Measurements from ENCODE around the gene PXDC1.

DNA sequence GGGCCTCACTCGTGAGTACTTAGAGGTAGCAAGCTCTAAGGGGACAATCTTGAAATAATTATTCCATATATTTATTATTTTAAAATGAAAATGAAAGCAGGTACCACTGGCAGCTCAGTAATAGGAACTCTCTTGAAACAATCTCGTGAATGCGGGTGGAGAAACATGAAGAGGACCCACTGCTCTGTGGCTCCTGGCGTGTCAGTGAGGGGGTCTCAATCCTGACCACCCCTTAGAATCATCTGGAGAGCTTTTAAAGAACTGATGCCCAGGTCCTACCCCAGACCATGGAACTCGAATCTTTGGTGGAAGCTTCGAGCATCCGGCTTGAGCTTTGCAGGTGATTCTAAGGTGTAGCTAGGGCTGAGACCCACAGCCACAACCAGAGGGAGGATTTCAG is 23.9 kb upstream of the PXDC1 start:
- TF ChIP-seq, protein P1, sequence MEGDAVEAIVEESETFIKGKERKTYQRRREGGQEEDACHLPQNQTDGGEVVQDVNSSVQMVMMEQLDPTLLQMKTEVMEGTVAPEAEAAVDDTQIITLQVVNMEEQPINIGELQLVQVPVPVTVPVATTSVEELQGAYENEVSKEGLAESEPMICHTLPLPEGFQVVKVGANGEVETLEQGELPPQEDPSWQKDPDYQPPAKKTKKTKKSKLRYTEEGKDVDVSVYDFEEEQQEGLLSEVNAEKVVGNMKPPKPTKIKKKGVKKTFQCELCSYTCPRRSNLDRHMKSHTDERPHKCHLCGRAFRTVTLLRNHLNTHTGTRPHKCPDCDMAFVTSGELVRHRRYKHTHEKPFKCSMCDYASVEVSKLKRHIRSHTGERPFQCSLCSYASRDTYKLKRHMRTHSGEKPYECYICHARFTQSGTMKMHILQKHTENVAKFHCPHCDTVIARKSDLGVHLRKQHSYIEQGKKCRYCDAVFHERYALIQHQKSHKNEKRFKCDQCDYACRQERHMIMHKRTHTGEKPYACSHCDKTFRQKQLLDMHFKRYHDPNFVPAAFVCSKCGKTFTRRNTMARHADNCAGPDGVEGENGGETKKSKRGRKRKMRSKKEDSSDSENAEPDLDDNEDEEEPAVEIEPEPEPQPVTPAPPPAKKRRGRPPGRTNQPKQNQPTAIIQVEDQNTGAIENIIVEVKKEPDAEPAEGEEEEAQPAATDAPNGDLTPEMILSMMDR (IDR thresholded peaks at IDR 0.05) = no peak
- TF ChIP-seq POLR2A (IDR thresholded peaks at IDR 0.05) = no peak

All from right lobe of liver (tissue), 4 donors.